NT2/D1 (cell line): Measurements from ENCODE around the gene SEL1L3.

Source experiments
- YY1 ChIP-seq: IDR thresholded peaks from 2 replicates; pipeline ENCODE4 v1.6.1; 2011; ENCODE audit not compliant: insufficient read length, insufficient read depth
- ZNF274 ChIP-seq: IDR thresholded peaks from 2 replicates; pipeline ENCODE4 v1.6.1; 2011; ENCODE audit warnings: mild to moderate bottlenecking, low read depth, low read length

DNA sequence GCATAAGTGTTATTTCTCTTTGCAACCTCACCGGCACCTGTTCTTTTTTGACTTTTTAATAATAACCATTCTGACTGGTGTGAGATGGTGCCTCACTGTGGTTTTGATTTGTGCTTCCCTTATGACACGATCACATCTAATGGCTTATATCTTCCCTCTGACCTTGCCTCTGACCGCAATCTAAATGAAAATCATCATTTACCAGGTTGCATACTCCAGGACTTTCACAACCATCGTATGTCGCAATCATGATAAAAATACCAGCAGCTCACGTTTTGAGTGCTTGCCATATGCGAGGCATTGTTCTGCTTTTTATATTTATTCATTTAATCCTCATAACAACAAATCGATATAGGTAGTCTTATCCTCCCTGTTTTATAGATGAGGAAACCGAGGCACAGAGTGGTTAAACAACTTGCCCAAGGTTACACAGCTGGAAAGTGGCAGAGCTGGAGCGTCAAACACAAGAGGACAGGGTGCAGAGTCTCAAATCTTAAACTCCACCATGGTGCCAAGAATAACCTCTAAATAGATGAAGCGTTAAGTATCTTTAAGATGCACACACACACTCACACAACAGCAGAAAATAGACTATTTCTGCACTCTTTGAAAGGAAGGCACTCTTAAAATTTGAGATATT is 102.2 kb downstream of the SEL1L3 start:
- TF ChIP-seq ZNF274 (no peak), YY1 (no peak)
